CD4-positive, CD25-positive, alpha-beta regulatory T cell (primary cell): Measurements from ENCODE around the gene KCNQ2. TPM values are rescaled to one million over a fixed set of nuclear protein-coding genes. Genes with fewer than 3 reads are reported as not detected.

Experiments
- ATAC-seq, 2 donors: fragments of 150-1000 bp; cut with Tn5 transposase; one replicate each; pipeline ENCODE4 v1.10.0; 2021; ENCODE audit warnings: low read depth in 2 of 2, moderate number of reproducible peaks in 2 of 2, moderate library complexity in 1 of 2
- DNase-seq, 3 donors: peaks; one replicate each; pipeline versions ENCODE4 v3.0.0 to v3.0.0-alpha.2; 2012 to 2022; ENCODE audit warnings: mixed read lengths in 1 of 3
- H3K27ac ChIP-seq: one replicate; pipeline ENCODE4 v1.7.0; 2013; ENCODE audit warnings: mild to moderate bottlenecking, low read length; ENCODE audit not compliant: insufficient read depth, poor library complexity, severe bottlenecking
- H3K27me3 ChIP-seq: one replicate; pipeline ENCODE4 v1.7.0; 2013; ENCODE audit warnings: low read length; ENCODE audit not compliant: control insufficient read depth, insufficient read depth
- H3K36me3 ChIP-seq: one replicate; pipeline ENCODE4 v1.7.0; 2013; ENCODE audit warnings: mild to moderate bottlenecking, low read length, moderate library complexity; ENCODE audit not compliant: control insufficient read depth, insufficient read depth
- H3K4me1 ChIP-seq: 2 replicates; pipeline ENCODE4 v1.7.0; 2013; ENCODE audit warnings: mild to moderate bottlenecking, low read length; ENCODE audit not compliant: insufficient read depth, control insufficient read depth, poor library complexity, severe bottlenecking
- H3K4me3 ChIP-seq: one replicate; pipeline ENCODE4 v1.7.0; 2013; ENCODE audit warnings: low read depth, mild to moderate bottlenecking, low read length, moderate library complexity
- H3K9me3 ChIP-seq, 2 experiments: 1 replicate in 1 of 2; 2 replicates in 1 of 2; pipeline ENCODE4 v1.7.0; 2013; ENCODE audit warnings: low read length in 2 of 2, mild to moderate bottlenecking in 1 of 2, moderate library complexity in 1 of 2; ENCODE audit not compliant: control insufficient read depth in 2 of 2
- H3K27ac Mint-ChIP-seq, 3 donors: one replicate each; pipeline ENCODE4 v1.8.0; 2020 to 2022; ENCODE audit warnings: mild to moderate bottlenecking in 3 of 3, mixed read lengths in 3 of 3, moderate library complexity in 2 of 3
- H3K27me3 Mint-ChIP-seq: one replicate; pipeline ENCODE4 v1.8.0; 2022; ENCODE audit warnings: mild to moderate bottlenecking, mixed read lengths
- H3K36me3 Mint-ChIP-seq: one replicate; pipeline ENCODE4 v1.8.0; 2020; ENCODE audit warnings: mixed read lengths
- H3K4me1 Mint-ChIP-seq, 4 donors: one replicate each; pipeline ENCODE4 v1.8.0; 2020 to 2022; ENCODE audit warnings: mixed read lengths in 4 of 4, mild to moderate bottlenecking in 1 of 4
- H3K4me3 Mint-ChIP-seq, 4 donors: one replicate each; pipeline ENCODE4 v1.8.0; 2020 to 2022; ENCODE audit warnings: mild to moderate bottlenecking in 4 of 4, mixed read lengths in 4 of 4, moderate library complexity in 3 of 4
- H3K9me3 Mint-ChIP-seq, 7 donors: one replicate each; pipeline ENCODE4 v1.8.0; 2020 to 2022; ENCODE audit warnings: mixed read lengths in 7 of 7, mild to moderate bottlenecking in 3 of 7, moderate library complexity in 2 of 7
- polyA plus RNA-seq, 4 donors: library from polyadenylated mRNA; unstranded; fragments of 300-500 nt; fragmentation: Illumina TruSeq; gene quantifications; one replicate each; pipeline ENCODE4 v1.2.3, GENCODE V29; 2021
- total RNA-seq: library from RNA; stranded (reverse); gene quantifications from one replicate; pipeline ENCODE4 v1.2.3, GENCODE V29; 2022

The KCNQ2 gene
- total and polyA plus RNA-seq, 5 donors from 2014 or later, result 0.77 to 1.1 (median 0.89) TPM; not detected in 2

DNA sequence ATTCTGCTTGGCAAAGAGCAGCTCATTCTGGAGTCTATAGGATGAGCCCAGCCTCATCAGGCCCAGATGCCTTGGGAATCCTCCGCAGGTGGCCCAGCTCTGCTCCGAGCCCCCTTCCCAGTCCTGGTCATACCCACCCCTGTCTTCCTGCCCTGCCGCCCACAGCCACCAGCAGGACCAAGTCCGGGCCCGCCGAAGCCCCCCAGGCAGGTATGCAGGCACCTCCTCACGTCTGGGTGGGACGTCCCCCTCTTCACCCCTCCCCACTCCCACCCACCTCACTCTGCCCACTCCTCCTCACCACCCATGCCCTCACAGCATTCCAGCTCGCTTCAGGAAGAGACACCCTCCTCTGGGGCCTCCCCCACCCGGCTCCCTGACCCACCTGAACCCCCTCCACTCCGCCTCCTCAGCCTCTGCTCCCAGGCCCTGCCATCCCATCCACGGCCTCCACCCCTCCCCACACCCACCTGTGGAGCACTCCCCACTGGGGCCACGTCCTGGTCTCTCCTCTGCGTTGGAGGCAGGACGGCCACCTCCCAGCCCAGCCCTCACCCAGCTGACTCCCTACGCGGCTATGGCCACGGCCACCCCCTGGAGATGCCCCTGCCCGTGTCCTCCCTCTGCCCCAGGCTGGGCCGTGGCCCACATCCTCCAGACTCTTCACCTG, 43.4 kb downstream of the KCNQ2 start:
- Mint-ChIP-seq H3K27ac (no peak overlapping the region), H3K36me3 (no peaks in the 10 kb centered on the region), H3K4me1 (peaks cover 0 to 3% (median under 1%) of the 10 kb centered on the region in 4 donors), H3K9me3 (peaks cover 0 to 2% (median 0%) of the 10 kb centered on the region in 7 donors), H3K27me3 (peaks cover 4% of the 10 kb centered on the region), H3K4me3 (no peak overlapping the region)
- Histone ChIP-seq H3K4me1 (no peaks in the 10 kb centered on the region), H3K4me3 (no peak overlapping the region), H3K27me3 (no peaks in the 10 kb centered on the region), H3K36me3 (no peaks in the 10 kb centered on the region), H3K9me3 (no peaks in the 10 kb centered on the region), H3K27ac (no peak overlapping the region)
- no peak for DNase-seq
- ATAC-seq, result no peak

DNA sequence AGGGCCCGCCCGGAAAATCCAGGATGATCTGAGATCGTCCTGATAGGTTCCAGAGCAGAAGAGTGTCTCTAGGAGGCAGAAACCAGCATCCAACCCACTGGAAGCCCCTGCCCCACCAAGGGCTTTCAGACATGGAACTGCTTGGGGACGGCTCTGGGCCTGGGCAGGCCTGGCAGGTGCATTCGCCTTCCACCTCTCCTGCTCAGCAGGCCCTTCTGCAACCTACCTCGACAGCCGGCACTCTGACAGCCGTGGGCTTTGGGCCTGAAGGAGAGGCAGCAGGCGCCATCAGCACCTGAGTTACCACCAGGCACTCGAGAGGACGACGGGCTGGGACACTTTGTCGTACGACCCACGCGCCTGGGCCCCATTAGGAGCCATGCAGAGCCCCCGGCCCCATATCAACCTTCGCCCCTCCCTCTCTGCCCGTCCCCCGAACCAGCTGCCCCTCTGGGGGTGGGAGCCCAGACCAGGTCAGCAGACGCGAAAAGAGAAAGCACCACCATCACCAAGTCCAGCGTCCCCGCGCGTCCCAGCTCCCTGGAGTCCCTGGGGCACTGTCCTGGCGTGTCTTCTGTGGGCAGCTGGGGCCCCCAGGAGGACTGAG, 44.6 kb downstream of the KCNQ2 start:
- Histone ChIP-seq H3K4me1 (no peaks in the 10 kb centered on the region), H3K4me3 (no peak overlapping the region), H3K9me3 (no peaks in the 10 kb centered on the region), H3K27me3 (no peaks in the 10 kb centered on the region), H3K36me3 (no peaks in the 10 kb centered on the region), H3K27ac (no peak overlapping the region)
- Mint-ChIP-seq H3K4me1 (no peaks in the 10 kb centered on the region), H3K36me3 (no peaks in the 10 kb centered on the region), H3K4me3 (no peak overlapping the region), H3K27me3 (peaks cover 4% of the 10 kb centered on the region), H3K9me3 (peaks cover 0 to 2% (median 0%) of the 10 kb centered on the region in 7 donors), H3K27ac (no peak overlapping the region)
- ATAC-seq (no peak), DNase-seq (no peak)

DNA sequence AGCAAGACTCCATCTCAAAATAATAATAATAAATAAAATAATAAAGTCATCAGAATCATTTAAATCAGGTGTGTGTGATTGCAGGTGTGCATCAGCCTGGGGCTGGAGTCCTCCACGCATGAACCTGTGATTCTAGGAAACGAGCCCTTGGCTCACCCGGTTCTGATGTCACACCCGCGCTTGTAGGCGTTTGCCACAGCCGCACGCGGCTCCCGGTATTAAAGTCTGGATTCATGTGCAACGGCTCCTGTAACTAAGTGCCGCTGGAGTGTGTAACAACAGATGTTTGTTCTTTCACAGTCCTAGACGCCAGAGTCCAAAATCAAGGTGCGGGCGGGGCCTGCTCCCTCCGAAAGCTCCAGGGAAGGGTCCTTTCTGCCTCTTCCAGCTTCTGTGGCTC, 45.2 kb downstream of the KCNQ2 start:
- no peaks in the 10 kb centered on the region for H3K27me3 ChIP-seq
- no peaks in the 10 kb centered on the region for H3K4me1 Mint-ChIP-seq
- H3K27me3 Mint-ChIP-seq, result peaks cover 4% of the 10 kb centered on the region
- H3K9me3 Mint-ChIP-seq, result peaks cover 0 to 2% (median 0%) of the 10 kb centered on the region in 7 donors
- H3K9me3 ChIP-seq, result no peaks in the 10 kb centered on the region
- H3K36me3 ChIP-seq, result no peaks in the 10 kb centered on the region
- H3K27ac ChIP-seq, result no peak overlapping the region
- H3K4me1 ChIP-seq, result no peaks in the 10 kb centered on the region
- no peak overlapping the region for H3K4me3 ChIP-seq
- no peak for DNase-seq
- no peaks in the 10 kb centered on the region for H3K36me3 Mint-ChIP-seq
- no peak for ATAC-seq
- H3K27ac Mint-ChIP-seq, result no peak overlapping the region
- H3K4me3 Mint-ChIP-seq, result no peak overlapping the region

DNA sequence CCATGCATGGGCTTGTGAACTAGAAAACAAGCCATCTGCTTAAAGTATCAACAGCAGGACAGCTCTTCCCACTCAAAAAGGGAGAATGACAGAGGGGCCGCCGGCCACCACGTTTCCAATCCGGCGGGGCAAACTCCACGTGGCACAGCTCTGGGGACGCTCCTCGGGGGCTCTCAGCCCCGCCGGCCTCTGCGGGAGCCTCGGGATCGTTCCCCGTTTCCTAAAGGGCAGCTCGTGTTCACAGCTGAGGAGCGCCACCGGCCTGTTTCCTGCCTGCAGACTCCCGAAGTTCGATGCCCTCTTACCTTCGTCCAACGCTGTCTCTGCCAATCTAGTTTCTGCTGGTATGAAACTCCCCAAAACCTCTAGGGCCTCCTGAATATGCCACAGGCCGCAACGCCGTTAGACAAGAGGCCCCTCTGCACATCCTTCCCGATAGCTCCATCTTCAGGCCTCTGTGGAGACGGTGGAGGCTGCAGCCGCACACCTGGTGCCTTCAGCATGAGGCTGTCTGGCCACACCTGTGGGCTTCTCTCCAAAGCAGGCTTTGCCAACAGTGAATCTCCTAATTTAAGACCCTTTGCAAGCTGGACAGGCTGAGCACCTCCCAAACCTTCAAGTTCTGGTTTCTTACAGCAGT, 46.5 kb downstream of the KCNQ2 start:
- H3K36me3 ChIP-seq, result no peaks in the 10 kb centered on the region
- Mint-ChIP-seq H3K4me3 (no peak overlapping the region), H3K27ac (peak overlapping the region in 1 of 3 donors; percentile 18), H3K4me1 (no peaks in the 10 kb centered on the region), H3K36me3 (no peaks in the 10 kb centered on the region), H3K9me3 (peaks cover 0 to 1% (median 0%) of the 10 kb centered on the region in 7 donors), H3K27me3 (peaks cover 4% of the 10 kb centered on the region)
- ATAC-seq, result no peak
- H3K4me3 ChIP-seq, result no peak overlapping the region
- H3K27me3 ChIP-seq, result no peaks in the 10 kb centered on the region
- H3K27ac ChIP-seq, result no peak overlapping the region
- DNase-seq, result no peak
- no peaks in the 10 kb centered on the region for H3K9me3 ChIP-seq
- no peaks in the 10 kb centered on the region for H3K4me1 ChIP-seq

DNA sequence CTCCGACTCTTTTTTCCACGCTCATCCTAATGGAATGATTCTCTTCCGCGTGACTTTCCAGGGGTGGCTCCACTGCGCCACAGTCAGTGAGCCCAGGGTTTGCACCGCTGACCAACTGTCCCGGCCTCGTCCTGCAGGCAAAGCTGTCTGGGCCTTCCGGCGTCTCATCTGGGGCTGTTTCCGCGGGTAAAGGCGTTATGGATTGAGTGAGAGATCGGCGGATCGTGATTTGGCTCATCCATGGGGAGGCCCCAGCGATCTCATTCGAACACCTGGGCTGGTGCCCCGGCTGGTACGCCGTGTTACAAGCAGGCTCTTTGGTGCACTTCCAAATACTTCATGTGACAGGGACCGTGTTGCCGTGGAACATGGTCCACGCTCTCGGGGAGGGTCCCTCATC, 47.8 kb downstream of the KCNQ2 start:
- H3K36me3 Mint-ChIP-seq, result no peaks in the 10 kb centered on the region
- no peaks in the 10 kb centered on the region for H3K9me3 ChIP-seq
- peak overlapping the region in 1 of 4 donors; percentile 21 for H3K4me3 Mint-ChIP-seq
- no peak overlapping the region for H3K4me3 ChIP-seq
- ATAC-seq, result no peak
- DNase-seq, result no peak
- H3K36me3 ChIP-seq, result no peaks in the 10 kb centered on the region
- H3K27ac ChIP-seq, result no peak overlapping the region
- H3K4me1 Mint-ChIP-seq, result no peaks in the 10 kb centered on the region
- peaks cover 4% of the 10 kb centered on the region for H3K27me3 Mint-ChIP-seq
- no peaks in the 10 kb centered on the region for H3K4me1 ChIP-seq
- H3K27me3 ChIP-seq, result no peaks in the 10 kb centered on the region
- peaks cover 0 to 4% (median 0%) of the 10 kb centered on the region in 7 donors for H3K9me3 Mint-ChIP-seq
- no peak overlapping the region for H3K27ac Mint-ChIP-seq

DNA sequence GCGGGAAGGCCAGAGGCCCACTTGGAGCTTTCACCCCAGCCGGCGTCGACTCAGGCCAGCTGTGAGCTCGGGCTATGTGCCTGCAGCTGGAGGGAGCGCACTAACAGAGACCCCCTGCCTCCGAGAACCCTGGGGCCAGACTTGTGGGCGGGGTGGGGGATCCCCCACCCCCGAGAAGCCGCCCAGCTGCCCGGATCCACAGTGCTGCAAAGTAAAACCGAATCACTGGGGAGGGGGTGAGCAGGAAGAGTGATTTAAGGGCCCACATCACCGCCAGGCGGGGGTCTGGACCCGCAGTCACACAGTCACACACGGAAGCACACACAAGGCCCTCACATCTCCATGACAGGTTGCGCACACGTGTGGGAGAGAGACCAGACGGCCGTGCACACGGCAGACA, 48.7 kb downstream of the KCNQ2 start:
- Histone ChIP-seq H3K4me3 (no peak overlapping the region), H3K36me3 (no peaks in the 10 kb centered on the region), H3K9me3 (no peaks in the 10 kb centered on the region), H3K27ac (no peak overlapping the region), H3K27me3 (no peaks in the 10 kb centered on the region), H3K4me1 (no peaks in the 10 kb centered on the region)
- DNase-seq (no peak), ATAC-seq (no peak)
- Mint-ChIP-seq H3K4me1 (no peaks in the 10 kb centered on the region), H3K9me3 (peaks cover 0 to 4% (median 0%) of the 10 kb centered on the region in 7 donors), H3K36me3 (no peaks in the 10 kb centered on the region), H3K4me3 (no peak overlapping the region), H3K27me3 (peaks cover 4% of the 10 kb centered on the region), H3K27ac (no peak overlapping the region)

DNA sequence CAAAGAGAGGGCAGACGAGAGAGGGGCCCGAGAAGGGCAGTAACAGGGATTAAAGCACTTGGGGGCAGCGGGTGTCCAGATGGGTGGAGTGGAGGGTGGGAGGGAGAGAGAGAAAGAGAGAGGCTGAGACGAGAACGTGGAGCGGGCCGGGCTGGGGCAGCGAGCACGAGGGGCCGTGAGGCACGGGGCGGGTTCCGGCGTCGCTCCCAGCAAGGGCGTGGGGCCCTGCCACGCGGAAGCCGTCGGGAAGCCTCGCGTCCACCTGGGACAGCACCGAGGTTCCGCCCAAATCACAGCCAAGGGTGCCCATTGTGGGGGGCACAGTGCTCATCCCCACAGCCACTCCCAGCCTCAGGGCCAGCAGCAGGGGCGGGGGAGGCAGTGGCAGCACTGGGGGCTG, 49.8 kb downstream of the KCNQ2 start:
- ATAC-seq (no peak), DNase-seq (no peak)
- Histone ChIP-seq H3K27me3 (no peaks in the 10 kb centered on the region), H3K4me3 (no peak overlapping the region), H3K36me3 (no peaks in the 10 kb centered on the region), H3K9me3 (no peaks in the 10 kb centered on the region), H3K27ac (no peak overlapping the region), H3K4me1 (no peaks in the 10 kb centered on the region)
- Mint-ChIP-seq H3K9me3 (peaks cover 0 to 4% (median 0%) of the 10 kb centered on the region in 7 donors), H3K27ac (no peak overlapping the region), H3K4me1 (no peaks in the 10 kb centered on the region), H3K4me3 (no peak overlapping the region), H3K27me3 (peaks cover 4% of the 10 kb centered on the region), H3K36me3 (no peaks in the 10 kb centered on the region)
